RWPE2 (cell line): ENCODE measurements around the gene FBXO4.

Source experiments
- ATAC-seq: fragments of 200-7000 bp; cut with Tn5 transposase; 3 replicates; pipeline ENCODE4 v1.9.1; 2021; ENCODE audit warnings: low read depth
- DNase-seq: peaks from one replicate; pipeline ENCODE4 v3.0.0-alpha.2; 2020; ENCODE audit warnings: low spot score
- H3K27ac ChIP-seq: fragments of 450-650 bp; 2 replicates; pipeline ENCODE4 v1.5.1; 2017; ENCODE audit warnings: mild to moderate bottlenecking; ENCODE audit not compliant: poor library complexity, severe bottlenecking
- H3K27me3 ChIP-seq: fragments of 250-450 bp; sonication (Bioruptor Pico); 2 replicates; pipeline ENCODE4 v1.5.1; 2021; ENCODE audit warnings: mild to moderate bottlenecking, moderate library complexity; ENCODE audit not compliant: insufficient read depth, poor library complexity, severe bottlenecking
- H3K36me3 ChIP-seq: fragments of 250-450 bp; sonication (Bioruptor Pico); 2 replicates; pipeline ENCODE4 v1.5.1; 2020; ENCODE audit warnings: low read depth, mild to moderate bottlenecking, moderate library complexity
- H3K4me1 ChIP-seq: fragments of 250-450 bp; sonication (Bioruptor Pico); 2 replicates; pipeline ENCODE4 v1.5.1; 2021; ENCODE audit warnings: mild to moderate bottlenecking, moderate library complexity; ENCODE audit not compliant: insufficient read depth, poor library complexity, severe bottlenecking
- H3K4me3 ChIP-seq: fragments of 250-450 bp; sonication (Bioruptor Pico); 2 replicates; pipeline ENCODE4 v1.5.1; 2021; ENCODE audit warnings: mild to moderate bottlenecking, moderate library complexity; ENCODE audit not compliant: severe bottlenecking
- H3K9me3 ChIP-seq: fragments of 250-450 bp; sonication (Bioruptor Pico); 2 replicates; pipeline ENCODE4 v1.5.1; 2021; ENCODE audit warnings: mild to moderate bottlenecking, moderate library complexity; ENCODE audit not compliant: severe bottlenecking
- CTCF ChIP-seq: fragments of 450-650 bp; IDR thresholded peaks from one replicate; pipeline ENCODE4 v1.5.1; 2017; ENCODE audit warnings: mild to moderate bottlenecking, moderate library complexity; ENCODE audit not compliant: poor library complexity, severe bottlenecking

Gene FBXO4

GRCh38 chr5:41983284-41983683 lies 58.2 kb downstream of the FBXO4 start:
- H3K36me3 ChIP-seq: no peaks in the 10 kb centered on the region
- H3K9me3 ChIP-seq: no peaks in the 10 kb centered on the region
- no peak for TF ChIP-seq CTCF
- DNase-seq: no peak
- H3K4me3 ChIP-seq: no peak overlapping the region
- no peak overlapping the region for H3K27ac ChIP-seq
- no peaks in the 10 kb centered on the region for H3K4me1 ChIP-seq
- H3K27me3 ChIP-seq: peaks cover 41% of the 10 kb centered on the region
- ATAC-seq: no peak

GRCh38 chr5:41985945-41986695 lies 61.0 kb downstream of the FBXO4 start:
- Histone ChIP-seq H3K27me3 (peaks cover 46% of the 10 kb centered on the region), H3K27ac (no peak overlapping the region), H3K36me3 (no peaks in the 10 kb centered on the region), H3K4me1 (no peaks in the 10 kb centered on the region), H3K4me3 (no peak overlapping the region), H3K9me3 (no peaks in the 10 kb centered on the region)
- DNase-seq: no peak
- ATAC-seq: no peak
- no peak for TF ChIP-seq CTCF
